ENCODE data around the gene ATN1.

The ATN1 gene

DNA sequence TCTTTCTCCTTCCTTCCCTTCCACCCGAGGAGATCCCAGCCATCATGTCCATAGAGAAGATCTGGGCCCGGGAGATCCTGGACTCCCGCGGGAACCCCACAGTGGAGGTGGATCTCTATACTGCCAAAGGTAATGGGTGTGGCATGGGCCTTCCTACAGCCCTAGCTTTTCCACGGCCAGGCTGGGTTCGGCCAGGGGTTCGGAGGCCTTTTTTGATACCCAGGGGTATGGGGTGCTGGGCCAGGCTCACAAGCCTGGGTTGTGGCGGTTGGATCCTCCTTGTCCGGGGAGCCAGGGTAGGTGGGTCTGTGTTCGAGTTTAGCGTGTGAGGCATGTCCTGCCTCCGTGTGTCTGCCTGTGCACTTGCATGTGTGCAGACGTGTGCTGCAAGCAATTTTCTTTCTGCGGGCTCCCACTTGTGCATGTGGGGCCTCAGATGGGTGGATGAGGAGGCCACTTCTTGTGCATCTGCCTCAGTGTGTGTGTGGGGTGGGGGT, 11.9 kb upstream of the ATN1 start:
- ATAC-seq (no peak), DNase-seq (ENCODE audit: low spot score in 2 of 2) (no peak)
- peak overlapping the region; percentile 99 for H3K4me3 Mint-ChIP-seq
- H3K9me3 Mint-ChIP-seq = no peaks in the 10 kb centered on the region
- peaks cover 49% of the 10 kb centered on the region for H3K4me1 Mint-ChIP-seq
- peaks cover 75% of the 10 kb centered on the region for H3K36me3 Mint-ChIP-seq
- H3K27ac Mint-ChIP-seq = peak overlapping the region; percentile 95

- DNase-seq (ENCODE audit: low spot score in 2 of 2) (no peak), ATAC-seq (no peak)
- Mint-ChIP-seq H3K27ac (peak overlapping the region; percentile 95), H3K36me3 (peaks cover 83% of the 10 kb centered on the region), H3K4me3 (peak overlapping the region; percentile 99), H3K4me1 (peaks cover 56% of the 10 kb centered on the region), H3K9me3 (no peaks in the 10 kb centered on the region)
These were observed 11.1 kb upstream of the ATN1 start for GRCh38 chr12:6916426-6917200.

- Mint-ChIP-seq H3K4me3 (no peak overlapping the region), H3K36me3 (peaks cover 93% of the 10 kb centered on the region), H3K4me1 (peaks cover 60% of the 10 kb centered on the region), H3K9me3 (no peaks in the 10 kb centered on the region), H3K27ac (peak overlapping the region; percentile 95)
- ATAC-seq (no peak), DNase-seq (ENCODE audit: low spot score in 2 of 2) (no peak)
These were observed 10.1 kb upstream of the ATN1 start for GRCh38 chr12:6917491-6918231.

DNA sequence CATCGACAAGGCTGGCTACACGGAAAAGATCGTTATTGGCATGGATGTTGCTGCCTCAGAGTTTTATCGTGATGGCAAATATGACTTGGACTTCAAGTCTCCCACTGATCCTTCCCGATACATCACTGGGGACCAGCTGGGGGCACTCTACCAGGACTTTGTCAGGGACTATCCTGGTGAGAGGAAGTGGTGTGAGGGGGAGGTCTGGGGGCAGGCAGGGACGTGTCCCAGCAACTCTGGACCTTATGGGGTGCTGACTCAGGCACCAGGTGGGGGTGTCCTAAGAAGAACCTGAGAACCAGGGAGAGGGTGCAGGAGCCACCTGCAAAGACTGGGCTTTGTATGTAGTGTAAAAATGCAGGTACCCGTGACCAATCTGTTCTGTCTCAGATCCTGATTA, 8.2 kb upstream of the ATN1 start:
- H3K4me3 Mint-ChIP-seq = no peak overlapping the region
- H3K4me1 Mint-ChIP-seq = peaks cover 70% of the 10 kb centered on the region
- peak overlapping the region; percentile 58 for H3K27ac Mint-ChIP-seq
- no peak for ATAC-seq
- H3K9me3 Mint-ChIP-seq = no peaks in the 10 kb centered on the region
- peaks cover 100% of the 10 kb centered on the region for H3K36me3 Mint-ChIP-seq
- no peak for DNase-seq (ENCODE audit: low spot score in 2 of 2)

GRCh38 chr12:6921539-6921938, 6.2 kb upstream of the ATN1 start:
- H3K9me3 Mint-ChIP-seq = no peaks in the 10 kb centered on the region
- peaks cover 69% of the 10 kb centered on the region for H3K4me1 Mint-ChIP-seq
- ATAC-seq (no peak), DNase-seq (ENCODE audit: low spot score in 2 of 2) (no peak)
- peaks cover 100% of the 10 kb centered on the region for H3K36me3 Mint-ChIP-seq
- H3K27ac Mint-ChIP-seq = peak overlapping the region; percentile 61
- no peak overlapping the region for H3K4me3 Mint-ChIP-seq

DNA sequence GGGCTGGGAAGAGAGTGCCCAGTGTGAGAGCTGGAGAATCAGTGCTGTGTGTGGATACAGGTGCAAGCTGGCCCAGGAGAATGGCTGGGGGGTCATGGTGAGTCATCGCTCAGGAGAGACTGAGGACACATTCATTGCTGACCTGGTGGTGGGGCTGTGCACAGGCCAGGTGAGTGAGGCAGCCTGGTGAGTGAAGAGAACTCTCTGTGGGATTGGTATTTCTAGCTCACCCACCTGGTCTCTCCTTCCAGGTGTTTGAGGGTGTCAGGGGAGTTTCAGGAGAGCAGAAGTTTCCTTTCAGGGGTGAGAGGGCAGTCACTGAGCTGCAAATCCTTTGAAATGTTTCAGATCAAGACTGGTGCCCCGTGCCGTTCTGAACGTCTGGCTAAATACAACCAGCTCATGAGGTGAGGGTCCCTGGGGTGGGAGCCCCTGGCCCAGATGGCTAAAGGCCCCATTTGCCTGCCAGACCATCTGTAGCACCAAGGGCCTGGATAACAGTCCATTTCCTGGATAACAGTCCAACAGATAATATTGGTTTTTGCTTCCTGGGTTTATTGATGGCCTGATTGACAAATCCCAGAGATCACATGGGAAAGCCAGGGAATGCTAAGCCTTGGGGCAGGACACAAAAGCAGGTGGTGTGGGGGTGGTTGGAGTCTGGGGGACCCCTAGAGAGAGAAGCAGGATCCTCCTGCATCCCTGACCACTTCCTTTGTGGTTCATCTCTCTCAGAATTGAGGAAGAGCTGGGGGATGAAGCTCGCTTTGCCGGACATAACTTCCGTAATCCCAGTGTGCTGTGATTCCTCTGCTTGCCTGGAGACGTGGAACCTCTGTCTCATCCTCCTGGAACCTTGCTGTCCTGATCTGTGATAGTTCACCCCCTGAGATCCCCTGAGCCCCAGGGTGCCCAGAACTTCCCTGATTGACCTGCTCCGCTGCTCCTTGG, 5.5 kb upstream of the ATN1 start:
- Mint-ChIP-seq H3K36me3 (peaks cover 100% of the 10 kb centered on the region), H3K27ac (peak overlapping the region; percentile 61), H3K9me3 (no peaks in the 10 kb centered on the region), H3K4me1 (peaks cover 69% of the 10 kb centered on the region), H3K4me3 (peak overlapping the region; percentile 4)
- no peak for ATAC-seq
- DNase-seq (ENCODE audit: low spot score in 2 of 2) = no peak

DNA sequence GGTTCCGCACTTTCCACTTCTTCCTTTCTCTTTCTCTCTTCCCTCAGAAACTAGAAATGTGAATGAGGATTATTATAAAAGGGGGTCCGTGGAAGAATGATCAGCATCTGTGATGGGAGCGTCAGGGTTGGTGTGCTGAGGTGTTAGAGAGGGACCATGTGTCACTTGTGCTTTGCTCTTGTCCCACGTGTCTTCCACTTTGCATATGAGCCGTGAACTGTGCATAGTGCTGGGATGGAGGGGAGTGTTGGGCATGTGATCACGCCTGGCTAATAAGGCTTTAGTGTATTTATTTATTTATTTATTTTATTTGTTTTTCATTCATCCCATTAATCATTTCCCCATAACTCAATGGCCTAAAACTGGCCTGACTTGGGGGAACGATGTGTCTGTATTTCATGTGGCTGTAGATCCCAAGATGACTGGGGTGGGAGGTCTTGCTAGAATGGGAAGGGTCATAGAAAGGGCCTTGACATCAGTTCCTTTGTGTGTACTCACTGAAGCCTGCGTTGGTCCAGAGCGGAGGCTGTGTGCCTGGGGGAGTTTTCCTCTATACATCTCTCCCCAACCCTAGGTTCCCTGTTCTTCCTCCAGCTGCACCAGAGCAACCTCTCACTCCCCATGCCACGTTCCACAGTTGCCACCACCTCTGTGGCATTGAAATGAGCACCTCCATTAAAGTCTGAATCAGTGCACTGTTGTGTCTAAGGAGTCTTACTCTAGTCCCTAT, 4.6 kb upstream of the ATN1 start:
- Mint-ChIP-seq H3K27ac (peak overlapping the region; percentile 96), H3K4me1 (peaks cover 69% of the 10 kb centered on the region), H3K9me3 (no peaks in the 10 kb centered on the region)

GRCh38 chr12:6923851-6924250, 3.9 kb upstream of the ATN1 start:
- H3K36me3 Mint-ChIP-seq = peaks cover 94% of the 10 kb centered on the region

More for the DNA sequence above, 4.6 kb upstream of the ATN1 start:
- Mint-ChIP-seq H3K36me3 (peaks cover 95% of the 10 kb centered on the region), H3K4me3 (peak overlapping the region; percentile 4)
- DNase-seq (ENCODE audit: low spot score in 2 of 2) = no peak
- ATAC-seq = no peak

GRCh38 chr12:6925239-6925539, 2.6 kb upstream of the ATN1 start:
- Mint-ChIP-seq H3K4me3 (peak overlapping the region; percentile 57), H3K27ac (peak overlapping the region; percentile 96), H3K4me1 (peaks cover 76% of the 10 kb centered on the region), H3K36me3 (peaks cover 92% of the 10 kb centered on the region), H3K9me3 (no peaks in the 10 kb centered on the region)
- no peak for ATAC-seq
- no peak for DNase-seq (ENCODE audit: low spot score in 2 of 2)

More at GRCh38 chr12:6923851-6924250, 3.9 kb upstream of the ATN1 start:
- DNase-seq (ENCODE audit: low spot score in 2 of 2) (no peak), ATAC-seq (no peak)
- Mint-ChIP-seq H3K27ac (peak overlapping the region; percentile 96), H3K4me3 (peak overlapping the region; percentile 57), H3K4me1 (peaks cover 74% of the 10 kb centered on the region), H3K9me3 (no peaks in the 10 kb centered on the region)

GRCh38 chr12:6925540-6926279, 2.0 kb upstream of the ATN1 start:
- H3K9me3 Mint-ChIP-seq = no peaks in the 10 kb centered on the region
- no peak for ATAC-seq
- H3K4me1 Mint-ChIP-seq = peaks cover 76% of the 10 kb centered on the region
- peak overlapping the region; percentile 82 for H3K4me3 Mint-ChIP-seq
- DNase-seq (ENCODE audit: low spot score in 2 of 2) = no peak
- peak overlapping the region; percentile 96 for H3K27ac Mint-ChIP-seq
- peaks cover 87% of the 10 kb centered on the region for H3K36me3 Mint-ChIP-seq

DNA sequence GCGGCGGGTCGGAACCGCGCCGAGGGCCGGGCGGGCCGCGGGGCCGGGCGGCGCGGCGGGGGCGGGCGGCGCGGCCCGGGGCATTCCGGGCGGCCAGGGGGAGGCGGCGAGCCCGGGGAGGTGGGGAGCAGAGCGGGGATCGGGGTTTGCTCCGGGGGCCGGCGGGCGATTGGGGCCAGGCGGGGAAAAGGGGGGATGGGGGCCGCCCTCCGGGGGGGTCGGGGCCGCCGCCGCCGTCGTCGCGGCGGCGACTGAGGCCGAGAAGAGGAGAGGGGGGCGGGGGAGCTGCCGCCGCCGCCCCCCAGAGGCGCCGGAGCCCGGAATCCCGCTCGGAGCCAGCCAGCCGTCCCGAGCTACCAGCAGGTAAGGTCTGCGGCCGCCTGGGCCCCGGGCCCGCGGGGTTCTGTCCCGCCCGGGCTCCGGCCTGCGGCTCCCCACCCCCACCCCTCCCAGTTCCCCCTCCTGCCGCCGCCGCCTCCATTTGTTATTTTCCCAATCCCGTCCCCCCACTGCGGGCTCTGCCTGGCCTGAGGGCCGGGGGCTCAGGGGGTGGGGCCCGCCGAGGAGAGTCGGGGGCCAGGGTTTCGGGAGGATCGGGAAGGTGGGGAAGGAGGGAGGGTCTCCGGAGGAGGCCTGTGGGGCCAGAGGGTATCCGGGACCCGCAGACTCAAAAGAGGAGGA, 403 bp downstream of the ATN1 start:
- peak; percentile 1 for ATAC-seq
- Mint-ChIP-seq H3K36me3 (peaks cover 77% of the 10 kb centered on the region), H3K9me3 (no peaks in the 10 kb centered on the region), H3K4me1 (peaks cover 76% of the 10 kb centered on the region), H3K4me3 (peak overlapping the region; percentile 89), H3K27ac (peak overlapping the region; percentile 96)
- DNase-seq (ENCODE audit: low spot score in 2 of 2) = no peak

DNA sequence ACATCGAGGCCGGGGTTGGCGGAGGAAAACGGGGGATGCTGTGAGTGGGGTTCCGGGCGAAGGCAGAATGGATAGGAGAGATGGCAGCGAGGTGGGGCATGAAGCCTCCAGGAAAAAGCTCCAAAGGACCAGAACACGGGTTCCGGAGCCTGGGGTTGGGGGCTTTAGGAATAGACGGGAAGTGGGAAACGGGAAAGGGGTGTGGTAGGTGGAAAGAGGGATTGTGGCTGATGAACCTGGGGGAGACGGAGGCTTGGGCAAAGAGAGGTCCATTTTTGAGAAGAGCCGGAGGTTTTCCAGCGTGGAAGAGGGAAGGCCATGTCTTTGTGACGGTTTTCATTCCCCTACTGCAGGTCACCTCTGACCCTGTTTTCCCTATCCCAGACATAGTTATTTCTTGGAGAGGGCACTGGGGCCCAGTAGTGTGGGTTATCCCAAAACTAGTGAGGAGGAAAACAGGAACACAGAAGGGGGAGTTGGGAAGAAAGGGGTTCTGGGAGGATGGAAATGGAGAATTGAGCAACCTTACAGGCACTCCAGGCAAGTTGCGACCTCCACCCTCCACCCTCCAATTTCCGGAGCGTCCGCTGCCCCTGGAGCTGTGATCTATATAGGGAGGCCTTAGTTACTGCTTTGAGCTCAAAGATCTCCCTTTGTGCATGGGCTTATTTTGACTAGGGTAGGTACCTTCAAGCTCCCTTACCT, 1.1 kb downstream of the ATN1 start:
- no peak for DNase-seq (ENCODE audit: low spot score in 2 of 2)
- Mint-ChIP-seq H3K4me3 (peak overlapping the region; percentile 89), H3K36me3 (peaks cover 77% of the 10 kb centered on the region), H3K27ac (peak overlapping the region; percentile 95), H3K4me1 (peaks cover 72% of the 10 kb centered on the region), H3K9me3 (no peaks in the 10 kb centered on the region)
- no peak for ATAC-seq
